ENCODE results near the gene PRRG2. TPM values are rescaled to one million over a fixed set of nuclear protein-coding genes. Genes with fewer than 3 reads are reported as not detected.
A peak's percentile ranks its signal among the peaks of the same experiment; 100 is the strongest.

Gene PRRG2
- total and polyA plus RNA-seq, 9 of the 15 experiments (the other 6 are each of a cell fraction or from before 2014, with no cell fraction given) = 0.06 to 1.1 (median 0.33) TPM

DNA sequence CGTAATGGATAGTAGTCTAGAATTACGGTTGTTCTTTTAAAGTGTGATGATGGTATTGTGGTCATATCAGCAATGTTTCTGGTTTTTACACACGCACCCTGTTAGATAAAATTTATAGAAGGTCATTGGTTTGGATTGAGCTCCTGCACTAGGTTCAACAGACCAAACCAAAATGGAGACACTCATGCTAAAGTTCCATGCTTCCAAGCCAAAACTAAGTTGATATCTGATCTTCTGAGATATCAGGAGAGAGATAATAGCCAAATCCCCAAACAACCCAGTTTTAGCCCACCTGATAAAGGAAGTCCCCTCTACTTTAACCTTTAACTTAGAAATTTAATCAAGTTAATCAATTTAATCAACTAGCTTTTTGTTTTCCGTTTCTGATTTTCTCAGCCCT lies 1.9 kb upstream of the PRRG2 start (continued):
- TF ChIP-seq CHD7 (IDR thresholded peaks at IDR 0.05; ENCODE audit: low read depth, low read length) (no peak), TBL1XR1 (IDR thresholded peaks at IDR 0.05; ENCODE audit: low read length in 2 of 2) (no peak), CHD1 (IDR thresholded peaks at IDR 0.05; ENCODE audit: low read length) (no peak), ZNF354B (CRISPR knock-in tag; IDR thresholded peaks at IDR 0.05) (peak; percentile 69; the same call in 1 of the 2 replicates), MTA1 (IDR thresholded peaks at IDR 0.05; ENCODE audit: borderline replicate concordance) (no peak), PCBP2 (IDR thresholded peaks at IDR 0.05; ENCODE audit: low read depth, low read length, poor library complexity, severe bottlenecking) (no peak), EZH2 (IDR thresholded peaks at IDR 0.05; ENCODE audit: borderline replicate concordance, low read depth, low read length) (no peak), ZNF507 (tag; conservative IDR thresholded peaks at IDR 0.05) (no peak; the same call in 1 of the 2 replicates), OTX1 (CRISPR knock-in tag; IDR thresholded peaks at IDR 0.05) (no peak), TEAD1 (CRISPR knock-in tag; IDR thresholded peaks at IDR 0.05) (peak in 1 of 2 experiments; percentile 92; a peak in 2 of 4 replicates), SLC30A9 (CRISPR knock-in tag; IDR thresholded peaks at IDR 0.05) (no peak), FOXK2 (conservative IDR thresholded peaks at IDR 0.05 in 1 of 2, IDR thresholded peaks at IDR 0.05 in 1 of 2; ENCODE audit: low read depth in 2 of 2) (no peak)
- TF ChIP-seq, protein P1, sequence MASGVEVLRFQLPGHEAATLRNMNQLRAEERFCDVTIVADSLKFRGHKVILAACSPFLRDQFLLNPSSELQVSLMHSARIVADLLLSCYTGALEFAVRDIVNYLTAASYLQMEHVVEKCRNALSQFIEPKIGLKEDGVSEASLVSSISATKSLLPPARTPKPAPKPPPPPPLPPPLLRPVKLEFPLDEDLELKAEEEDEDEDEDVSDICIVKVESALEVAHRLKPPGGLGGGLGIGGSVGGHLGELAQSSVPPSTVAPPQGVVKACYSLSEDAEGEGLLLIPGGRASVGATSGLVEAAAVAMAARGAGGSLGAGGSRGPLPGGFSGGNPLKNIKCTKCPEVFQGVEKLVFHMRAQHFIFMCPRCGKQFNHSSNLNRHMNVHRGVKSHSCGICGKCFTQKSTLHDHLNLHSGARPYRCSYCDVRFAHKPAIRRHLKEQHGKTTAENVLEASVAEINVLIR (CRISPR knock-in tag; IDR thresholded peaks at IDR 0.05) = peak; percentile 63
- TF ChIP-seq, protein P2, sequence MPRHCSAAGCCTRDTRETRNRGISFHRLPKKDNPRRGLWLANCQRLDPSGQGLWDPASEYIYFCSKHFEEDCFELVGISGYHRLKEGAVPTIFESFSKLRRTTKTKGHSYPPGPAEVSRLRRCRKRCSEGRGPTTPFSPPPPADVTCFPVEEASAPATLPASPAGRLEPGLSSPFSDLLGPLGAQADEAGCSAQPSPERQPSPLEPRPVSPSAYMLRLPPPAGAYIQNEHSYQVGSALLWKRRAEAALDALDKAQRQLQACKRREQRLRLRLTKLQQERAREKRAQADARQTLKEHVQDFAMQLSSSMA (CRISPR knock-in tag; IDR thresholded peaks at IDR 0.05) = no peak
